Measurements from ENCODE around the gene WDR70. TPM values are rescaled to one million over a fixed set of nuclear protein-coding genes. Genes with fewer than 3 reads are reported as not detected.

The WDR70 gene
- total RNA-seq, 2 donors from 2014 or later: 34.2 to 36.1 TPM

DNA sequence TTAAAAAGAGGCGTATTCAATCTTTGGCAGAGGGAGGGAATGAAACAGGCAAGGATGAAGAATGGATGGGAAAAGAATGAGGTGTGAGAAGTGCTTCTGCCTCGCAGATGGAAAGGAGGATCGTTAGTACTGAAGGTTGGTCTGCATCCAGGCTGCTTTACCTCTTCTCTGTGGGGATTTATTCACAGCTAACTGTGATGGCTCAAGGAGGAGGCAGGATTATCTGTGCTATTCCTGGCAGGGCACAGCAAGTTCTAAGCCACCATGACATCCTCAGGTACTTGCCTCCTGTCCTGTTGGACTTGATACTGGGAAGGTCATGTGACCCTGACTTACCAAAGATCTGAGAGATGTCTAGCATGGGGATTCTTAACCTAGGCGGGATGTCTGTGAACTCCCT, 376.5 kb downstream of the WDR70 start:
- Mint-ChIP-seq H3K4me3 (no peak overlapping the region), H3K4me1 (no peaks in the 10 kb centered on the region), H3K9me3 (no peaks in the 10 kb centered on the region), H3K27ac (no peak overlapping the region), H3K36me3 (ENCODE audit: low read depth) (no peaks in the 10 kb centered on the region), H3K27me3 (ENCODE audit: insufficient read depth) (no peaks in the 10 kb centered on the region)
- no peaks in the 10 kb centered on the region for H3K27me3 ChIP-seq (ENCODE audit: control insufficient read depth, insufficient read depth, low read length, poor library complexity, severe bottlenecking)
- 76 to 92% methylated on average over 3 to 4 of the region's 4 CpGs for WGBS, 2 experiments (ENCODE audit: insufficient coverage in 1 of 2, insufficient read length in 1 of 2)
- no peak overlapping the region for H3K9ac ChIP-seq (ENCODE audit: extremely low read depth, low read length, poor library complexity, severe bottlenecking)
- no peaks in the 10 kb centered on the region for H3K4me1 ChIP-seq (ENCODE audit: control insufficient read depth, insufficient read depth, low read length)
- TF ChIP-seq, protein P1, sequence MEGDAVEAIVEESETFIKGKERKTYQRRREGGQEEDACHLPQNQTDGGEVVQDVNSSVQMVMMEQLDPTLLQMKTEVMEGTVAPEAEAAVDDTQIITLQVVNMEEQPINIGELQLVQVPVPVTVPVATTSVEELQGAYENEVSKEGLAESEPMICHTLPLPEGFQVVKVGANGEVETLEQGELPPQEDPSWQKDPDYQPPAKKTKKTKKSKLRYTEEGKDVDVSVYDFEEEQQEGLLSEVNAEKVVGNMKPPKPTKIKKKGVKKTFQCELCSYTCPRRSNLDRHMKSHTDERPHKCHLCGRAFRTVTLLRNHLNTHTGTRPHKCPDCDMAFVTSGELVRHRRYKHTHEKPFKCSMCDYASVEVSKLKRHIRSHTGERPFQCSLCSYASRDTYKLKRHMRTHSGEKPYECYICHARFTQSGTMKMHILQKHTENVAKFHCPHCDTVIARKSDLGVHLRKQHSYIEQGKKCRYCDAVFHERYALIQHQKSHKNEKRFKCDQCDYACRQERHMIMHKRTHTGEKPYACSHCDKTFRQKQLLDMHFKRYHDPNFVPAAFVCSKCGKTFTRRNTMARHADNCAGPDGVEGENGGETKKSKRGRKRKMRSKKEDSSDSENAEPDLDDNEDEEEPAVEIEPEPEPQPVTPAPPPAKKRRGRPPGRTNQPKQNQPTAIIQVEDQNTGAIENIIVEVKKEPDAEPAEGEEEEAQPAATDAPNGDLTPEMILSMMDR (conservative IDR thresholded peaks at IDR 0.05): no peak
- no peak for DNase-seq
- no peaks in the 10 kb centered on the region for H3K9me3 ChIP-seq (ENCODE audit: control insufficient read depth, low read length)
- no peak overlapping the region for H3K4me3 ChIP-seq (ENCODE audit: low read length)
- H3K36me3 ChIP-seq (ENCODE audit: control insufficient read depth, insufficient read depth, low read length): no peaks in the 10 kb centered on the region
- no peak overlapping the region for H3K27ac ChIP-seq (ENCODE audit: low read depth, low read length)

DNA sequence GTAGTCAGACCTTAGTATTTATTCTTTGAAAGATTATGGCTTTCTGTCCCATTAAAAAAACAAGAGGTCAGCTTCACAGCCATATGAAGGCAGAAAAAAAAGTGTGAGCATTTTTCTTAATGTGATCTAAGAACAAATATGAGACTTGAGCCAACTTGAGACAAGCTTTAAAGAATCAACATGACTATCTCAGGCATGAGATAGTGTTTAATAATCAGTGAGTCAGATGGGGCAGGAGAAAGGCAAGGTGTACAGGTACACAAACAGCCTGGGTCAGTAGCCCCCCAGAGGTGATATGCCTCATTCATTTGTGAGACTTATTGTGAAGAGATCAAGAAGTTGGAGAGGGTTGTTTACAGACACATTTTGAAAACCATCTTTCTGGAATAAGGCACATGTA, 377.1 kb downstream of the WDR70 start:
- TF ChIP-seq, protein P1 (conservative IDR thresholded peaks at IDR 0.05): no peak
- no peak overlapping the region for H3K4me3 Mint-ChIP-seq
- Histone ChIP-seq H3K4me1 (ENCODE audit: control insufficient read depth, insufficient read depth, low read length) (no peaks in the 10 kb centered on the region), H3K9ac (ENCODE audit: extremely low read depth, low read length, poor library complexity, severe bottlenecking) (no peak overlapping the region), H3K27me3 (ENCODE audit: control insufficient read depth, insufficient read depth, low read length, poor library complexity, severe bottlenecking) (no peaks in the 10 kb centered on the region), H3K4me3 (ENCODE audit: low read length) (no peak overlapping the region), H3K27ac (ENCODE audit: low read depth, low read length) (no peak overlapping the region), H3K9me3 (ENCODE audit: control insufficient read depth, low read length) (no peaks in the 10 kb centered on the region), H3K36me3 (ENCODE audit: control insufficient read depth, insufficient read depth, low read length) (no peaks in the 10 kb centered on the region)
- no peaks in the 10 kb centered on the region for H3K4me1 Mint-ChIP-seq
- no peaks in the 10 kb centered on the region for H3K36me3 Mint-ChIP-seq (ENCODE audit: low read depth)
- DNase-seq: no peak
- H3K27me3 Mint-ChIP-seq (ENCODE audit: insufficient read depth): no peaks in the 10 kb centered on the region
- no peaks in the 10 kb centered on the region for H3K9me3 Mint-ChIP-seq
- H3K27ac Mint-ChIP-seq: no peak overlapping the region

DNA sequence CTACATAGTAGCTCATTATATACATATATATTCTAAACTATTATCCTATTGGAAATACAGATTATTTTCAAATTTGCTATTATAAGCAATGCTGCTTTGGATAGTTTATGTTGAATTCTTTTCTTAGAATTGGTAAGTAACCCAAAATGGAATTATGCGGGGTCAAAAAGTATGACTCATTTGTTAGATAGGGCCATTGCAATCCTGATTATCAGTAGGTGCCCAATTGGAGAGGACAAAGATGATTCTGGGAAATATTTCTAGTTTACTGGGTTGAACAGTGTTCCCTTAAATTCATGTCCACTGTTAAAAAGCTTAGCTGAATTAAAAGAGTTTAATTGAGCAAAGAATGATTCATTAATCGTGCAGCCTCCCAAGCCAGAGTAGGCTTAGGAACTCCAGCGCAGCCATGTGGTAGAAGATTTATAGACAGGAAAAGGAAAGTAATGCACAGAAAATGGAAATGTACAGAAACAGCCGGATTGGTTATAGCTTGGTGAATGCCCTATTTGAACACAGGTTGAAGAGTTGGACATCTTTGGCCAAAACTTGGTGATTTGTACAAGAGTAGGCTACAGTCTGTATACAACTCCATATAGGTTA, 379.0 kb downstream of the WDR70 start:
- H3K27me3 Mint-ChIP-seq (ENCODE audit: insufficient read depth): no peaks in the 10 kb centered on the region
- H3K4me1 Mint-ChIP-seq: no peaks in the 10 kb centered on the region
- no peak overlapping the region for H3K27ac Mint-ChIP-seq
- Histone ChIP-seq H3K9ac (ENCODE audit: extremely low read depth, low read length, poor library complexity, severe bottlenecking) (no peak overlapping the region), H3K9me3 (ENCODE audit: control insufficient read depth, low read length) (no peaks in the 10 kb centered on the region), H3K4me3 (ENCODE audit: low read length) (no peak overlapping the region), H3K27ac (ENCODE audit: low read depth, low read length) (no peak overlapping the region), H3K27me3 (ENCODE audit: control insufficient read depth, insufficient read depth, low read length, poor library complexity, severe bottlenecking) (no peaks in the 10 kb centered on the region), H3K4me1 (ENCODE audit: control insufficient read depth, insufficient read depth, low read length) (no peaks in the 10 kb centered on the region), H3K36me3 (ENCODE audit: control insufficient read depth, insufficient read depth, low read length) (no peaks in the 10 kb centered on the region)
- WGBS, 2 experiments (ENCODE audit: insufficient coverage in 1 of 2, insufficient read length in 1 of 2): 95 to 96% methylated on average over 4 of the region's 4 CpGs
- DNase-seq: no peak
- H3K9me3 Mint-ChIP-seq: no peaks in the 10 kb centered on the region
- TF ChIP-seq, protein P1 (conservative IDR thresholded peaks at IDR 0.05): no peak
- H3K36me3 Mint-ChIP-seq (ENCODE audit: low read depth): no peaks in the 10 kb centered on the region
- no peak overlapping the region for H3K4me3 Mint-ChIP-seq
